ENCODE measurements around the gene TSSK6. TPM values are rescaled to one million over a fixed set of nuclear protein-coding genes. Genes with fewer than 3 reads are reported as not detected.

TSSK6 gene
- polyA plus RNA-seq, 12 donors: 0.28 to 0.74 (median 0.59) TPM; not detected in 2

DNA sequence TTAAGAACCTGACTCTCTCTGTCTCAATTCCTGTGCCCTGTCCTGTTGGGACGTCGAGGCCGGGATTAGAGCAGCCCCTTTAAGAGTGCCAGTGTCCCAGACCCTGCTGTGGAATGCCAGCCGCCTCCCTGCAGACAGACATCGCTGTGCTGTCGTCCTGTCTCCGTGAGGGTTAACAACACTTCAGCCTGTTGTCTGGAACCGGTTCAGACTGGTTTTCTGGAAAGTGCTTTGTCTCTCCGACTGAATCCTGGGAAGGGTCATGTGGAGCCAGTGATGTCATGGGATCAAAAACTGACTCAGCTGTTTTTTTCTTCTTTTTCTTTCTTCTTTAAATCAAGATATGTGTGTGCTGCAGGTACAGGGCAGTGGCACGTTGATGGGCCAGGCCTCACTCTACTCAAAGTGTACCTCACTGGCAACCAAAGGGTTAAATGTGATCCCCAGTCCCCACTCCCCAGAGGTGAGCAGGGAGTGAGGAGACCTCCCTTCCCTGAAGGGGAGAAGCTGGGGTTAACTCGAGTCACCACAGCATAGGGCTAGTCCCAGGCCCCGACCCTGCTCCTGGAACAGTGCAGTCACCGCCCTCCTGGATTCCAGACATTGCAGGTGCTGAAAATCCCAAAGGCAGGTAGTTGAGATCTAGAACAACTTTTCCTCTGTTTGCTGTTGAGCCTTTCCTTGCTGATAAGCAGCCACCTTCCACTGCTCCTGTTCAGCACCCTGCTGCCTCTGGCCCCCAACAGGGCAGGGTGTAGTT lies 50.8 kb downstream of the TSSK6 start:
- DNase-seq: peak; percentile 59

Other genes starting within 250 kb of the TSSK6 start
- gene TM6SF2, start 242.2 kb downstream of the TSSK6 start, polyA plus RNA-seq (ENCODE audit: insufficient read length in 12 of 12): 1 to 10 TPM in 10 of 12 donors, not detected in 2; 1.3 to 4.1 (median 2.5) TPM
- gene SUGP1, start 195.0 kb downstream of the TSSK6 start, polyA plus RNA-seq (ENCODE audit: insufficient read length in 12 of 12): 10 to 100 TPM in 11 of 12 donors, not detected in 1; 30.7 to 60.9 (median 35.2) TPM
- gene MAU2, start 194.7 kb downstream of the TSSK6 start, polyA plus RNA-seq (ENCODE audit: insufficient read length in 12 of 12): 100 to 1,000 TPM in 1 of 12 donors, 10 to 100 TPM in 11; 30.4 to 112 (median 47.5) TPM
- gene GATAD2A, start 109.9 kb downstream of the TSSK6 start, polyA plus RNA-seq (ENCODE audit: insufficient read length in 12 of 12): 10 to 100 TPM in 11 of 12 donors, not detected in 1; 35.2 to 69.9 (median 48.4) TPM
- 100 to 1,000 TPM in 11 of 12 donors, not detected in 1; 103 to 191 (median 167) TPM for gene NDUFA13, start 677 bp upstream of the TSSK6 start, polyA plus RNA-seq (ENCODE audit: insufficient read length in 12 of 12)
- 10 to 100 TPM in 3 of 12 donors, 1 to 10 TPM in 8, not detected in 1; 2.9 to 14.4 (median 6.6) TPM for gene YJEFN3, start 13.4 kb upstream of the TSSK6 start, polyA plus RNA-seq (ENCODE audit: insufficient read length in 12 of 12)
- 10 to 100 TPM in 2 of 12 donors, 1 to 10 TPM in 8, not detected in 2; 1.4 to 13.9 (median 4.1) TPM for gene CILP2, start 22.7 kb upstream of the TSSK6 start, polyA plus RNA-seq (ENCODE audit: insufficient read length in 12 of 12)
- gene PBX4, start 103.1 kb upstream of the TSSK6 start, polyA plus RNA-seq (ENCODE audit: insufficient read length in 12 of 12): 1 to 10 TPM in 8 of 12 donors, under 1 TPM in 2, not detected in 2; 0.76 to 6.3 (median 1.8) TPM
- 10 to 100 TPM in 2 of 12 donors, 1 to 10 TPM in 9, not detected in 1; 2.6 to 33.2 (median 5.0) TPM for gene LPAR2, start 112.7 kb upstream of the TSSK6 start, polyA plus RNA-seq (ENCODE audit: insufficient read length in 12 of 12)
- 10 to 100 TPM in 2 of 12 donors, 1 to 10 TPM in 9, not detected in 1; 1.8 to 14.7 (median 2.8) TPM for gene GMIP, start 128.1 kb upstream of the TSSK6 start, polyA plus RNA-seq (ENCODE audit: insufficient read length in 12 of 12)
- gene ATP13A1, start 148.1 kb upstream of the TSSK6 start, polyA plus RNA-seq (ENCODE audit: insufficient read length in 12 of 12): 10 to 100 TPM in 11 of 12 donors, not detected in 1; 19.2 to 42.9 (median 24.8) TPM
- 10 to 100 TPM in 1 of 12 donors, 1 to 10 TPM in 10, not detected in 1; 5.3 to 22.5 (median 7.2) TPM for gene ZNF101, start 153.3 kb upstream of the TSSK6 start, polyA plus RNA-seq (ENCODE audit: insufficient read length in 12 of 12)
- gene ZNF14, start 217.6 kb upstream of the TSSK6 start, polyA plus RNA-seq (ENCODE audit: insufficient read length in 12 of 12): 1 to 10 TPM in 10 of 12 donors, not detected in 2; 4.9 to 7.4 (median 5.7) TPM

Data from muscle of arm (tissue), 12 donors.